H9 (cell line): Measurements from ENCODE around the gene RNF114. TPM values are rescaled to one million over a fixed set of nuclear protein-coding genes. Genes with fewer than 3 reads are reported as not detected.

Experiments used
- DNase-seq: peaks from one replicate; pipeline ENCODE4 v3.0.0-alpha.2; 2017
- H2AFZ ChIP-seq: one replicate; pipeline ENCODE4 v1.6.1; 2013; ENCODE audit warnings: mild to moderate bottlenecking, low read length, control low read depth, moderate library complexity
- H2AK5ac ChIP-seq: 2 replicates; pipeline ENCODE4 v1.6.1; 2013; ENCODE audit warnings: low read length, control low read depth, mixed read lengths; ENCODE audit not compliant: insufficient read length
- H2BK120ac ChIP-seq: one replicate; pipeline ENCODE4 v1.6.1; 2013; ENCODE audit warnings: low read depth, mild to moderate bottlenecking, low read length, control low read depth, inconsistent platforms; ENCODE audit not compliant: poor library complexity, severe bottlenecking
- H2BK12ac ChIP-seq: 2 replicates; pipeline ENCODE4 v1.6.1; 2013; ENCODE audit warnings: low read length, control low read depth, mixed read lengths, low read depth; ENCODE audit not compliant: insufficient read length
- H2BK15ac ChIP-seq: 2 replicates; pipeline ENCODE4 v1.6.1; 2013; ENCODE audit warnings: low read depth, low read length, control low read depth
- H2BK20ac ChIP-seq: one replicate; pipeline ENCODE4 v1.6.1; 2013; ENCODE audit warnings: low read depth, mild to moderate bottlenecking, low read length, control low read depth, inconsistent platforms; ENCODE audit not compliant: poor library complexity, severe bottlenecking
- H2BK5ac ChIP-seq: 2 replicates; pipeline ENCODE4 v1.6.1; 2013; ENCODE audit warnings: low read length, control low read depth, mixed read lengths; ENCODE audit not compliant: insufficient read length
- H3K14ac ChIP-seq: 2 replicates; pipeline ENCODE4 v1.6.1; 2013; ENCODE audit warnings: low read length, control low read depth; ENCODE audit not compliant: insufficient read depth
- H3K18ac ChIP-seq: 2 replicates; pipeline ENCODE4 v1.6.1; 2013; ENCODE audit warnings: low read depth, mild to moderate bottlenecking, mixed read lengths, low read length, control low read depth; ENCODE audit not compliant: insufficient read length
- H3K23ac ChIP-seq: 2 replicates; pipeline ENCODE4 v1.6.1; 2013; ENCODE audit warnings: low read length, control low read depth, mixed read lengths, low read depth; ENCODE audit not compliant: insufficient read length
- H3K23me2 ChIP-seq: 2 replicates; pipeline ENCODE4 v1.6.1; 2013; ENCODE audit warnings: low read depth, mild to moderate bottlenecking, mixed read lengths, low read length, control low read depth; ENCODE audit not compliant: insufficient read length, poor library complexity, severe bottlenecking
- H3K27ac ChIP-seq: 2 replicates; pipeline ENCODE4 v1.5.1; 2013; ENCODE audit warnings: low read length, control low read depth, mixed read lengths, low read depth; ENCODE audit not compliant: insufficient read length
- H3K27me3 ChIP-seq: 2 replicates; pipeline ENCODE4 v1.6.1; 2013; ENCODE audit warnings: low read length, control low read depth, inconsistent platforms; ENCODE audit not compliant: insufficient read depth
- H3K4ac ChIP-seq: 2 replicates; pipeline ENCODE4 v1.6.1; 2013; ENCODE audit warnings: low read depth, mild to moderate bottlenecking, control low read depth, inconsistent platforms, low read length, moderate library complexity
- H3K4me1 ChIP-seq: 2 replicates; pipeline ENCODE4 v1.6.1; 2013; ENCODE audit warnings: low read length, control low read depth, inconsistent platforms; ENCODE audit not compliant: insufficient read depth
- H3K4me2 ChIP-seq: 2 replicates; pipeline ENCODE4 v1.6.1; 2013; ENCODE audit warnings: low read length, control low read depth, mixed read lengths; ENCODE audit not compliant: insufficient read length, insufficient read depth
- H3K56ac ChIP-seq: 2 replicates; pipeline ENCODE4 v1.6.1; 2013; ENCODE audit warnings: low read depth, mild to moderate bottlenecking, mixed read lengths, low read length, control low read depth; ENCODE audit not compliant: insufficient read length
- H3K79me1 ChIP-seq: 2 replicates; pipeline ENCODE4 v1.6.1; 2013; ENCODE audit warnings: low read depth, mild to moderate bottlenecking, moderate library complexity, low read length, control low read depth, inconsistent platforms; ENCODE audit not compliant: insufficient read depth, poor library complexity, severe bottlenecking
- H3K79me2 ChIP-seq: 2 replicates; pipeline ENCODE4 v1.6.1; 2013; ENCODE audit warnings: low read length, control low read depth, inconsistent platforms; ENCODE audit not compliant: insufficient read depth
- H3K9ac ChIP-seq: 2 replicates; pipeline ENCODE4 v1.6.1; 2013; ENCODE audit warnings: low read length, control low read depth, mixed read lengths; ENCODE audit not compliant: insufficient read length; ENCODE audit errors: extremely low read depth
- H3K9me3 ChIP-seq: one replicate; pipeline ENCODE4 v1.6.1; 2013; ENCODE audit warnings: low read depth, low read length, inconsistent platforms; ENCODE audit not compliant: control insufficient read depth
- H3T11ph ChIP-seq: one replicate; pipeline ENCODE4 v1.6.1; 2013; ENCODE audit warnings: mild to moderate bottlenecking, low read length, control low read depth, inconsistent platforms
- H4K20me1 ChIP-seq: one replicate; pipeline ENCODE4 v1.6.1; 2013; ENCODE audit not compliant: control insufficient read depth, insufficient read length, insufficient read depth
- H4K5ac ChIP-seq: 2 replicates; pipeline ENCODE4 v1.6.1; 2013; ENCODE audit warnings: low read depth, mild to moderate bottlenecking, mixed read lengths, low read length, control low read depth; ENCODE audit not compliant: insufficient read length
- H4K8ac ChIP-seq: replicated peaks from 2 replicates; pipeline ENCODE4 v1.6.1; 2013; ENCODE audit warnings: low read length, control low read depth, mixed read lengths, low read depth; ENCODE audit not compliant: insufficient read length
- H4K91ac ChIP-seq: 2 replicates; pipeline ENCODE4 v1.6.1; 2013; ENCODE audit warnings: low read depth, mild to moderate bottlenecking, moderate library complexity, mixed read lengths, low read length, control low read depth; ENCODE audit not compliant: insufficient read length
- H3K27ac Mint-ChIP-seq, 3 experiments: 2 replicates in 2 of 3; 3 replicates in 1 of 3; pipeline ENCODE4 v1.8.0; 2020 to 2021; ENCODE audit warnings: mixed read lengths in 3 of 3, mild to moderate bottlenecking in 1 of 3, moderate library complexity in 1 of 3
- H3K27me3 Mint-ChIP-seq: 2 replicates; pipeline ENCODE4 v1.8.0; 2021; ENCODE audit warnings: low read depth, mild to moderate bottlenecking, moderate library complexity, mixed read lengths
- H3K36me3 Mint-ChIP-seq, 3 experiments: 2 replicates in 2 of 3; 3 replicates in 1 of 3; pipeline ENCODE4 v1.8.0; 2020 to 2021; ENCODE audit warnings: low read depth in 3 of 3, mixed read lengths in 3 of 3; ENCODE audit not compliant: insufficient read depth in 1 of 3
- H3K4me1 Mint-ChIP-seq, 2 experiments: 2 replicates each; pipeline ENCODE4 v1.8.0; 2020; ENCODE audit warnings: mixed read lengths in 2 of 2
- H3K4me3 Mint-ChIP-seq, 2 experiments: 2 replicates in 1 of 2; 3 replicates in 1 of 2; pipeline ENCODE4 v1.8.0; 2020 to 2021; ENCODE audit warnings: mild to moderate bottlenecking in 2 of 2, mixed read lengths in 2 of 2, moderate library complexity in 1 of 2
- H3K9me3 Mint-ChIP-seq, 2 experiments: 2 replicates in 1 of 2; 3 replicates in 1 of 2; pipeline ENCODE4 v1.8.0; 2020; ENCODE audit warnings: mild to moderate bottlenecking in 2 of 2, mixed read lengths in 2 of 2, moderate library complexity in 1 of 2
- CTCF ChIP-seq: fragments of 200-600 bp; sonication (generic); conservative IDR thresholded peaks from 3 replicates; pipeline ENCODE4 v1.8.0; 2021; ENCODE audit warnings: antibody characterized with exemption, mild to moderate bottlenecking
- WGBS: extraction: QIAGEN DNeasy Blood & Tissue Kit; methylation state at CpG from one replicate; pipeline ENCODE4 v1.1.7; 2013; ENCODE audit warnings: missing lambda C conversion rate, low lambda C conversion rate, mixed read lengths; ENCODE audit not compliant: insufficient read length; ENCODE audit errors: extremely low coverage; 5-methylcytosine and 5-hydroxymethylcytosine counted together
- total RNA-seq: library from RNA; stranded (reverse); gene quantifications from 2 replicates; pipeline ENCODE4 v1.2.1, GENCODE V29; 2021

RNF114 gene
- total RNA-seq, 1 experiment from 2014 or later, result 75.5 TPM

DNA sequence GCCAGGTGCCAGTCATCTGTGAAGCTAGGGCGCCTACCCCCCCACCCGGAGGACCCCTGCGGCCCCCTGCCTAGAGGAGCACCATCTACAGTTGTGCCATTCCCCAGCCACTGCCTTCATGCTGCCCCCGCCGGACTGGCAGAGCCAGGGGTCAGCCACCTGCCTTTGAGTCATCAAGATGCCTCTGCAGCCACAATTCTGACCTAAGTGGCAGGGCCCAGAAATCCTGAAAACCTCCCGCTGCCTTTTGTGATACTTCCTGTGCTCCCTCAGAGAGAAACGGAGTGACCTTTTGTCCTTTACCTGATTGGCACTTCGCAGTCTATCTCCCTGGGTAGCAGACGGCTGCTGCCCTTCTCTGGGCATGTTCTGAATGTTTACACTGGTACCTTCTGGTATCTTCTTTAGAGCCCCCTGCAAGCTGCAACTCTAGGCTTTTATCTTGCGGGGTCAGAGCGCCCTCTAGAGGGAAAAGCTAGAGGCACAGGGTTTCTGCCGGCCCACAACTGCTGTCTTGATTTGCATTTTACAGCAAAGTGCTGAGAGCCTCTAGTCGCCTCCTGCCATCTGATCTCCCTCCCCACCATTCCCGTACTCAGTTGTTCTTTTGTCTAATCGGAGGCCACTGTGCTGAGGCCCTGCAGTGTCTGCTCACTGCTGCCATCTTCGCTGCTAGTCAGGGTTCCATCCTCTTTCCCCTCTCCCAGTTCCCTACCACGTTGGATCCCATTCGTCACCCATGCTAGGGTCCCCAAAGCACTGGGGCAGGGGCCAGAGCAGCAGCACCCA is 47.8 kb upstream of the RNF114 start:
- TF ChIP-seq CTCF, result peak; percentile 97
- Histone ChIP-seq H3K79me2 (no peaks in the 10 kb centered on the region), H3K4ac (no peak overlapping the region), H3T11ph (no peak overlapping the region), H3K56ac (no peak overlapping the region), H4K8ac (no peak overlapping the region), H4K20me1 (no peaks in the 10 kb centered on the region), H3K4me2 (no peak overlapping the region), H2BK120ac (no peak overlapping the region), H2BK20ac (no peak overlapping the region), H4K91ac (no peak overlapping the region), H3K27me3 (no peaks in the 10 kb centered on the region), H3K9me3 (no peaks in the 10 kb centered on the region), H2AK5ac (no peak overlapping the region), H3K14ac (no peak overlapping the region), H3K18ac (no peak overlapping the region), H3K23ac (no peak overlapping the region), H4K5ac (no peak overlapping the region), H2AFZ (no peak overlapping the region), H2BK15ac (no peak overlapping the region), H3K4me1 (no peaks in the 10 kb centered on the region), H3K79me1 (no peaks in the 10 kb centered on the region), H2BK5ac (no peak overlapping the region), H3K23me2 (no peaks in the 10 kb centered on the region), H3K27ac (no peak overlapping the region), H3K9ac (no peak overlapping the region), H2BK12ac (no peak overlapping the region)
- Mint-ChIP-seq H3K36me3 (peaks cover 3 to 20% (median 16%) of the 10 kb centered on the region in 3 experiments; a peak in 6 of 7 replicates), H3K27ac (peak overlapping the region in 2 of 3 experiments; percentile 65 to 94; a peak in 5 of 7 replicates), H3K4me1 (peaks cover 26 to 51% of the 10 kb centered on the region in 2 experiments), H3K9me3 (no peaks in the 10 kb centered on the region), H3K4me3 (peak overlapping the region in 1 of 2 experiments; percentile 27; a peak in 1 of 5 replicates), H3K27me3 (peaks cover 1% of the 10 kb centered on the region)
- no CpG with 5 or more reads among the region's 18 CpGs for whole genome bisulfite sequencing
- peak; percentile 89 for DNase-seq
